ENCODE measurements around the gene CACNA2D1.

DNA sequence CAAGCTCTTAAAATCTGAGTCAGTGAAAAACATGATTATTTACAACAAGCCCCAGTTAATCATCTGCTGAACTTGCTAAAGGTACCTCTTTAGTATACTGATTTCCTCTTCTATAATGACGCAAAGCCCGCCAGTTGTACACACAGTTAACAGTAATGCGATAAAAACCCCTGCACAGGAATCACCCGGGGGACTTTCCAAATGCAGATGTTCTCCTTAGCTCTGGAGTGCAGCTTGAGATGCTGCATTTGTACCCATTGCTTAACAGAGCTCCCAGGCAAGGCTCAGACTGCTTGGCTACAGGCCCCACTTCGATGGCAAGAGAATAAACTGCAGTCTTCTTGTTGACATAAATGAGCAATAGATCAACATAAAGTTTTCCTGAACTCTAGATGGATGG, 394.1 kb downstream of the CACNA2D1 start:
- TF ChIP-seq, protein P1, sequence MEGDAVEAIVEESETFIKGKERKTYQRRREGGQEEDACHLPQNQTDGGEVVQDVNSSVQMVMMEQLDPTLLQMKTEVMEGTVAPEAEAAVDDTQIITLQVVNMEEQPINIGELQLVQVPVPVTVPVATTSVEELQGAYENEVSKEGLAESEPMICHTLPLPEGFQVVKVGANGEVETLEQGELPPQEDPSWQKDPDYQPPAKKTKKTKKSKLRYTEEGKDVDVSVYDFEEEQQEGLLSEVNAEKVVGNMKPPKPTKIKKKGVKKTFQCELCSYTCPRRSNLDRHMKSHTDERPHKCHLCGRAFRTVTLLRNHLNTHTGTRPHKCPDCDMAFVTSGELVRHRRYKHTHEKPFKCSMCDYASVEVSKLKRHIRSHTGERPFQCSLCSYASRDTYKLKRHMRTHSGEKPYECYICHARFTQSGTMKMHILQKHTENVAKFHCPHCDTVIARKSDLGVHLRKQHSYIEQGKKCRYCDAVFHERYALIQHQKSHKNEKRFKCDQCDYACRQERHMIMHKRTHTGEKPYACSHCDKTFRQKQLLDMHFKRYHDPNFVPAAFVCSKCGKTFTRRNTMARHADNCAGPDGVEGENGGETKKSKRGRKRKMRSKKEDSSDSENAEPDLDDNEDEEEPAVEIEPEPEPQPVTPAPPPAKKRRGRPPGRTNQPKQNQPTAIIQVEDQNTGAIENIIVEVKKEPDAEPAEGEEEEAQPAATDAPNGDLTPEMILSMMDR (IDR thresholded peaks at IDR 0.05) = no peak
- TF ChIP-seq POLR2A (IDR thresholded peaks at IDR 0.05) = no peak
